HG02943 (cell line): Measurements from ENCODE around the gene MS4A10.

ENCODE experiments used
- ATAC-seq: cut with Tn5 transposase; IDR thresholded peaks from one replicate; pipeline ENCODE4 v1.9.1; 2021; ENCODE audit warnings: mild to moderate bottlenecking, low read depth, moderate library complexity; ENCODE audit not compliant: unreplicated experiment

Gene MS4A10

DNA sequence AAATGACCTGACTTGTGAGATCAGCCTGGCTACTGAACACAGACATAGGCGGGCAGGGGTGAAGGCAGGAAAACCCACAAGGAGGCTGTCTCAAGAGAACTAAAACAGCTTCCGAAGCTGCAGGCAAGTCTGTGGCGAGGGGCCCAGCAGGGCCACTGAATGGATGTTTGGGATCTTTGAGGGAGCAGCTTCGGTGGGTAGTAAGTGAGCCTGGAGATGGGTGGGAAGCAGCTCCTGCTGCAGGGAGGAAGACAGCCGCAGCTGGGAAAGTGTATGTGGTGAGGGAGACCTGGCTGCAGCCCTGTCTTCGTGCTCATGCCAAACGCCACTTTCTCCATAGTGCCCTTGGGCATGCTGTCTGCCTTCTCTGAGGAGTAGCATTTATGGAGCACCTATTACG lies 60.2 kb downstream of the MS4A10 start:
- ATAC-seq = no peak

- ATAC-seq = no peak
These were observed 62.1 kb downstream of the MS4A10 start for GRCh38 chr11:60847281-60847680.

GRCh38 chr11:60847896-60848295 lies 62.8 kb downstream of the MS4A10 start:
- no peak for ATAC-seq

DNA sequence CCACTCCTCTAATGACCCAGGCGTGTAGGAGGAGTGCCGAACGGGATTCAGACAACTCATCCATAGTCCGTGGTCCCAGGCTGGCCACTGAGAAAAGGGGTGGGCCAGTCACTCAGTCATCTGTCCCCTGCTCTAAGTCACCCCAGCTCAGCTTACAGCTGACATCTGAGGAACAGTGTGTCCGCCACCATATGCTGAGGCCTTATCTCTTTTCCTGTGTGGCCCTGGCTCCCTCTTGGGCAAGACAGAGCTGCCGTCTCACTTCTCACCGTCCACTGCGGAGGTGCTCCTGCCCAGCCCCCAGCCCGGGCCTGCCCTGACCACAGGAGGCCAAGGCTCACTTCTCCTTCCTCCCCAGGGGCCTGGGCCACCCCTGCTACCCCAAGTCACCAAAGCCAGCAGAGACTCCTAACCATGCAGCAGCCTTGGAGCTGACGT lies 63.6 kb downstream of the MS4A10 start:
- no peak for ATAC-seq

- ATAC-seq = no peak
These were observed 64.7 kb downstream of the MS4A10 start for GRCh38 chr11:60849641-60850520.
